ENCODE measurements around the gene CEP63. TPM values are rescaled to one million over a fixed set of nuclear protein-coding genes. Genes with fewer than 3 reads are reported as not detected.
A peak's percentile ranks its signal among the peaks of the same experiment; 100 is the strongest.
"Not testable (repeated sequence)": the region's sequence is repeated elsewhere in the genome, so short reads cannot be mapped to it uniquely, and the experiment has no call there.

The CEP63 gene
- total RNA-seq, 1 donor from 2014 or later, result 21.2 TPM

DNA sequence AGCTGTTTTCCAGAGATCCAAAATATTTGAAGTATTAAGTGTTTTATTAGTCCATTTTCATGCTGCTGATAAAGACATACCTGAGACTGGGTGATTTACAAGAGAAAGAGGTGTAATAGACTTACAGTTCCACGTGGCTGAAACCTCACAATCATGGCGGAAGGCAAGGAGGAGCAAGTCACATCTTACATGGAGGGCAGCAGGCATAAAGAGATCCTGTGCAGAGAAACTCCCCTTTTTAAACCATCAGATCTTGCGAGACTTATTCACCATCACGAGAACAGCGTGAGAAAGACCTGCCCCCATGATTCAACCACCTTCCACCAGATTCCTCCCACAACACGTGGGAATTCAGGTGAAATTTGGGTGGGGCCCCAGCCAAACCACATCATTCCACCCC, 82.9 kb downstream of the CEP63 start:
- DNase-seq (ENCODE audit: low read depth, low spot score), result no peak

- DNase-seq (ENCODE audit: low read depth, low spot score), result not testable (repeated sequence)
These were observed 84.0 kb downstream of the CEP63 start for GRCh38 chr3:134569899-134570298.

DNA sequence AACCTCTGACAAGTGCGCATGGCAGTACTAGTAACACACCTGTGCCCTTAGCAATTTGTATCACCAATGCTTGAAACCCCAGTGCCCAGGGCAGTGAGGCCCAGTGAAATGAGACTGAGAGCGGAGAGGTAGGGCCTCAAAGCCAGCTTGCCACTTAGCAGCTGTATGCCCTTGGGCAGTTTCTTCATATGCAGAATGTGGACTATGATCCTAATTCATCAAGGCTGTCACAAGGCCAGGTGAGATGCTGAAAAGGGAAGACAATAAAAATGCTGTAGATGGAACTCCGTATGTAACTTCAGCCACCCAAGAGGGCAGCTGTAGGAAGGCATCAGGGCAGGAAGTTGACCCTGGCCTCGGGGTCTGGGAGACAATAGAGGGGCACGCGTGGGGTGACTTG, 90.6 kb downstream of the CEP63 start:
- DNase-seq (ENCODE audit: low read depth, low spot score), result no peak

GRCh38 chr3:134576831-134577230, 91.0 kb downstream of the CEP63 start:
- no peak for DNase-seq (ENCODE audit: low read depth, low spot score)

GRCh38 chr3:134579141-134579665, 93.3 kb downstream of the CEP63 start:
- DNase-seq (ENCODE audit: low read depth, low spot score), result no peak

- DNase-seq (ENCODE audit: low read depth, low spot score), result no peak
These were observed 104.9 kb downstream of the CEP63 start for GRCh38 chr3:134590766-134591165.

DNA sequence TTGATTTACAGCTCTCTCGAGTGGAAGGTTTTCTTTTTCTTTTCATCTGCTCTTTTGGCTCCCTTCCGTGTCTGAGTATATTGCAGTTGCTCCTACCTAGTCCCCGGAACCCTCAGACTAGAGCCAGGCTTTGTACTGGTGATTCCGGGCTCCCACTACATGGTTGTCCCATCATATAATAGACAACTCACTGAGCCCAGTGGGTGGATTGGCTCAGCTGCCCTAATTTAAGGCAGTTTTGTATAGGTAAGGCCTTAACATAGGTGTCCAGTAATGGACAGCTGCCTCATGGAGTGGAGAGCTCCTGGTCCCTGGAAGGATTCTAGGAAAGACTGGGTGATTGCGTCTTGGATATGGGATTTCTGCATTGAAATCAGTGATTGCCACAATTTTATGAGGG, 106.9 kb downstream of the CEP63 start:
- DNase-seq (ENCODE audit: low read depth, low spot score), result no peak

GRCh38 chr3:134594331-134594741, 108.5 kb downstream of the CEP63 start:
- DNase-seq (ENCODE audit: low read depth, low spot score), result no peak

- not testable (repeated sequence) for DNase-seq (ENCODE audit: low read depth, low spot score)
These were observed 109.1 kb downstream of the CEP63 start for GRCh38 chr3:134594986-134595385.

- no peak for DNase-seq (ENCODE audit: low read depth, low spot score)
These were observed 111.6 kb downstream of the CEP63 start for GRCh38 chr3:134597390-134597970.

DNA sequence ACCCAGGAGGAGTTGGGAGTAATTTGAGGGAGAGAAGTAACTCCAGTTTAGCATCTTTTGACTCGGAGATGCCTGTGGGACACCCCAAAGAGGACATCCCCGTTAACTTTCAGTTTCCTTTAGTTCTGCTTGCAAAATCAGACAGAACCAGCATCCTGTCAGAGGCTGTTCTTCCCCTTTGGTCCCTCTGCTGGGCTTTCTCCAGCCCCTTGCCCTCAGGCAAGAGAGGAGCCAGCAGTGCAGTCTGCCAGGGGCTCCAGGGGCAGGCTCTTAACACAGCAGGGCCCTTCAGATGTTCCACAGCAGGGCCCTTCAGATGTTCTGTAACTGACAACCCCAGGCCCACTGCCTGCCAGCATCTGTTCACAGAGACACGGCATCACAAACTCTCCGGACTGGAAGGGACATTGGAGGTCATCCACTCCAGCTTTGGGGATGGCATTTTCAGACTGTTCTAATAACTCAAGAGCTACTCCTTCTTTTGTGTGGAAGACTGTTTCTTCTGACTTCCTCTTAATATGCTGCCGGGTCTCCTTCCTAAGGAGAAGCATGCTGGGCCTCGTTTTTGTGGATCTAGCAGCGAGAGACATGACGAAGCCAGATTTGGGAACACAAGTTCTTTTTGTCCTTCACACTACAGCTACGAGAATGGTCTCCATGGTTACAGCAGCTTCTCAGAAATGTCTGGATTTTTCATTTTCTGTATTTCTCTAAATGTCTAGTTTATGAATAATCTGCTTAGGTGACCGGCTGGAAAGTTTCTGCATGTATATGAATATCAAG, 113.1 kb downstream of the CEP63 start:
- no peak for DNase-seq (ENCODE audit: low read depth, low spot score)

- DNase-seq (ENCODE audit: low read depth, low spot score), result no peak
These were observed 114.3 kb downstream of the CEP63 start for GRCh38 chr3:134600206-134600605.

- no peak for DNase-seq (ENCODE audit: low read depth, low spot score)
These were observed 115.0 kb downstream of the CEP63 start for GRCh38 chr3:134600685-134601463.

- peak; percentile 29 for DNase-seq (ENCODE audit: low read depth, low spot score)
These were observed 115.9 kb downstream of the CEP63 start for GRCh38 chr3:134601539-134602439.

GRCh38 chr3:134602440-134602814, 116.6 kb downstream of the CEP63 start:
- no peak for DNase-seq (ENCODE audit: low read depth, low spot score)

- no peak for DNase-seq (ENCODE audit: low read depth, low spot score)
These were observed 117.6 kb downstream of the CEP63 start for GRCh38 chr3:134603480-134603879.

GRCh38 chr3:134603956-134604355, 118.1 kb downstream of the CEP63 start:
- DNase-seq (ENCODE audit: low read depth, low spot score), result no peak

GRCh38 chr3:134605556-134605955, 119.7 kb downstream of the CEP63 start:
- DNase-seq (ENCODE audit: low read depth, low spot score), result no peak

- DNase-seq (ENCODE audit: low read depth, low spot score), result no peak
These were observed 120.5 kb downstream of the CEP63 start for GRCh38 chr3:134606033-134607025.
